Inferior parietal cortex (tissue), 1 donor: ENCODE measurements around the gene RCSD1.

Source experiments
- DNase-seq: peaks from one replicate; pipeline ENCODE4 v3.0.0-alpha.2; 2016; ENCODE audit errors: extremely low spot score

RCSD1 gene

GRCh38 chr1:167642501-167642826 lies 12.4 kb downstream of the RCSD1 start:
- DNase-seq: no peak

- DNase-seq: no peak
Observed at GRCh38 chr1:167643441-167643840, 13.4 kb downstream of the RCSD1 start.

GRCh38 chr1:167644551-167644950 lies 14.5 kb downstream of the RCSD1 start:
- DNase-seq: no peak

GRCh38 chr1:167645140-167645541 lies 15.1 kb downstream of the RCSD1 start:
- no peak for DNase-seq

DNA sequence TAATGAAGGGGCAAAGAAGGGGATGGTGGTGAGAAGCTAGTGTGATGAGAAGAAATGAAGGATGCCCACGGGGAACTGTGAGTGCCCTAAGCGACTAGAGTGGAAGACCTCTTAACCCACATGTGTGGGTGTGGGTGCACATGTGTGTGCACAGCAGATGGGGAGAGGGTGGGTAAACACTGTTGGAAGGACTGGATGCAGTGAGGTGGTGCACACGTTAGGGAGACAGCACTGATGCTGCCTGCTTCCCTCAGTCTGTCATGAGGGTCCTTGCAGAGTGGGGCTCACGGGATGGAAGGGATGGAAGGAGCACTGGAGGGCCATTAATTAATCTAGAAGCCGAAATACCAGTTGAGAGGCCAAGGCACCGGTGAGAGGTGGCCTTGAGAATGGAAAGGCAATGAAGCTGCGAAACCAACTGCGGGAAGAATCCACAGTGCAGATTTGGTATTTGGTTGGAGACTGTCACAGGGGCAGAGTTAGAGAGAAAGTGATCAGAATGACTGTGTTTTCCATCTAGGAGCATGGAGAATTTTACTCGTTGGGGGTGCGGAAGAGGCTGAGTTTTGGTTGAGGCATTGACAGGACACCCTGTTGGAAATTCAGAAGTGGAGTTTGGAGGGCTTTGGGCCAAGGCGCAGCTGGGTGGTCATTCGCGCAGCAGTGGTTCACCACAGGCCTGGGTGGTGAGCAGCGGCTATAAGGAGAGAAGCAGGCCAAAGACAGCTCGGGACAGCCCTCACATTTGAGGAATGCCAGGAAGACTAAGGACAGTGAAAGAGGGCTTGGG lies 15.8 kb downstream of the RCSD1 start:
- no peak for DNase-seq

GRCh38 chr1:167648252-167648849 lies 18.3 kb downstream of the RCSD1 start:
- no peak for DNase-seq

DNA sequence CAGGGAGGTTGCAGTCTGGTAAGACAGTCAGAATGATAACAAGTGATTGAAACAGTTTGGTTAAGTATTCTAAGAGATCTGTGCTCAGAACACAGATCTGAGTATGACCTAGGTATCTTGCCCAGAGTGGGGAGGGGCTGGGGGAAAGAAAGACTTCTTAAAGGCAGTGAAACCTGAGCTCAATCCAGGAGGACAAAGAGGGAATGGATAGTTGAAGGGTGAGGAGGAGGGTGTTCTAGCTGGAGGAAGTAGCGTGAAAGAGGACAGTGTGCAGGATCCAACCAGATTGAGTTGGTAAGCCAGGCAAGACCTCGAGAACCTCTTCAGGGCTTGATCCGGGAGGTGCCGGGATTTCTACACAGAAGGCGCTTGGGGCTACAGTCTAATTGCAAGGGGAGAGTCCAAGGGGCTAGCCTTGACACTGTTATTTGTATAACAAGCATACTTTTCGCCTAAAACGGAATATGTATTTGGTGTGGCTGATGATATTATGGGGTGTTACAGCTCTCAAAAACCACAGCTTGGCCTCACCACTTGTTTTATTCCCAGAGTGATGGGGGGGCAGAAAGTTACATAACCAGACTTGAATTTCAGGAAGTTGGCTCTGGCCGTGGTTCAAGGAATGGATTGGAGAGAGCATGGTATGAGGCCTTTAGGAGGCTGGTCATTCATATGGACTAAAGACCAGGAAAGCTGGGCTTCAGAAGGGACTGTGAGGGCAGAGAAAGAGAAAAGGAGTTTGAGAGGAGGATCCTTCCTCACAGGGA lies 19.1 kb downstream of the RCSD1 start:
- no peak for DNase-seq

DNA sequence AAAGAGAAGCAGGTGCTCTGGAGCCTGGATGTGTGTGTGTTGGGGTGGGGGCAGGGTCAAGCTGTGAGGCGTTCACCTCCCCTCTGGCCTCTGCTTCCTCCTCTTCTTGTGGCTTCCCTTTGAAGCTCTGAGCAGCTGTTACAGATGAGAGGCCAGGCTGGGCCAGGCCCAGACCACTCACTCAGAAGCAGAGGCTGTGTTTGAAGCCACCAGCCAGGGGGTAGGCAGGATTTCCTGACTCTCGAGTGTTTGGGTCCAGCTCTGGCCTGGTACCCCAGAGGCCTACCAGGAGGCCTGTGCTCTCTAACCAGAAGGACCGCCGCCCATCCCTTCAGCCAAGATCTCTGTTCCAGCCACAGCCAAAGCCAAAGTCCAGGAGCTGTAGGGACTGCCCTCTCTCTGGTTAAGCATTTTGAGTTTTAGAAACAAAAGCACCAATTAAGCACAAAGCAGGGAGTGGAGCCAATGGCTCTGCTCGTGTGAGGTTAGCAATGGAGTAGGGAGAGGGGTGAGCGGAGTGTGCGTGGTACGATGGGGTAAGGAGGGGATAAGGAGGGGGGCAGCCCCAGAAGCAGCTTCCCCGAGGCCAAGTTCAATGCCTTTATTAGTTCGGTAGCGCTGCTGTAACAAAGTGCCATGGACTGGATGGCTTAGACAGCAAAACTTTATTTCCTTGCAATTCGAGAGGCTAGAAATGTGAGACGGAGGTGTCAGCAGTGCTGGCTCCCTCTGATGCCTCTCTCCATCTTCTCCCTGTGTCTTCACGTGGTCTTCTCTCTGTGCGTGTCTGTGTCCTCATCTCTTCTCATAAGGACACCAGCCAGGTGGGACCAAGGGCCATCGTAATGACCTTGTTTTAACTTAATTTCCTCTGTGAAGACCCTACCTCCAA lies 20.5 kb downstream of the RCSD1 start:
- DNase-seq: no peak

- no peak for DNase-seq
Observed at GRCh38 chr1:167651161-167651693, 21.2 kb downstream of the RCSD1 start.

GRCh38 chr1:167654975-167655575 lies 25.0 kb downstream of the RCSD1 start:
- DNase-seq: no peak

DNA sequence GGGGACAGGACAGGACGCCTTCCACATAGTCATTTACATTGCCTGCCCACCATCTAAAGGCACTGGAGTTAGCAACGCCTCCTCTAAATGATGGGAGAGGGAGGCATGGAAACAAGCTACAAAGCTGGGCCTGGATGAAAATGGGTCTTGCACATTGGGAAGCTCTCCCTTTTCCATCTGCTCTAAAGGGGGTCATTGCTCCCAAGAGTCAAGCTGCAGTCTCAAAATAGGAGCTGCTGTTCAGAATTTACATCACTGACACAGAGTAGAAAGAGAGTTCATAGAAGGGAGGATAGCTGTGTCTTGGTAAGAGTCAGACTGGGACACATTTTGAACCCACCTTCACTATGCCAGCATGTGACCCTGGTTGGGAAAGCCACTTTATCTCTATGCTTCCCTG lies 26.6 kb downstream of the RCSD1 start:
- no peak for DNase-seq

DNA sequence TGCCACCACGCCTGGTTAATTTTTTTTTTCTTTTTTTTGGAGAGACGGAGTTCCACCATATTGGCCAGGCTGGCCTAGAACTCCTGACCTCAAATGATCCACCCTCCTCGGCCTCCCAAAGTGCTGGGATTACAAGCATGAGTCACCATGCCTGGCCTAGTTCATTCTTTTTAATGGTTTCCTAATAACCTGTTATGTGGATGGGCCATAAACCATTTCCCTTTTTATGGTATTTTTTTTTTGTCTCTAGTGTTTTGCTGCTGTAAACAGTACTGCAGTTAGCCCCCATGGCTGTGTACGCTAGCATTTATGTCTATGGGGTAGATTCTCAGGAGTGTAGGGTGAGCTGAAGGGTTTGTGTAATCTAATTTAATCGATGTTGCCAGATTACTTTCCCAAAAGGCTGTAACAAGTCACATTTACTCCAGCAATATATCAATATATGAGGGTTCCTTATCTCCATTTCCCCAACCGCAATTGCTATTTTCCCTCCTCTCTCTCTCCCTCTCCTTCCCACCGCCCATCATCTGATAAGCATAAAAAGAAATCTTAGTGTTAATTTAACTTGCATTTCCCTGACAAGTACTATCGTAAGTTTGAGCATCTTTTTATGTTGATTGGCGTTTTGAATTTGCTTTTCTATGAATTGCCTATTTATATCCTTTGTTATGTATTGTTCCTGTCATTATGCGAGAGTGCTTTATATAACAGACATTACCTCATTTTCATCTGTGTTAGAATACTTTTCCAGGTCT lies 28.7 kb downstream of the RCSD1 start:
- no peak for DNase-seq

DNA sequence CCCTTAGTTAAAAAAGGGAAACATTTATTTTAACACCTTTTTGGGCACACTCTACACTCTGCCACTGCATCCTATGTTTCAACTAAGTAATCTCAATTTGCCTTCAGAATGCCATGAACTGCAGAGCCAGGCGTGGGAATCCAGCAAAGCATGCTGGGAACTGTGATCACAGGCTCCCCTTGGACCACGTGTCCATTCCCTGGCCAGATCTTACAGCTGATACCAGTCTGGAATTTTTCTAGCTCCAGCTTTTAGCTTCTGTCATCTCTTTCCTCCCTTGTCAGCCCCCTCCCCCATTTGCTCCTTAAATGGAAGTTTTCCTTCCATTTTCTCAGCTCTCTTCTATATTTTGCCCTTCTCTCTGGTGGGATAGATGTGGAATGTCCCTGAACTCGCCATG lies 29.4 kb downstream of the RCSD1 start:
- no peak for DNase-seq

- DNase-seq: no peak
Observed at GRCh38 chr1:167659881-167660280, 29.8 kb downstream of the RCSD1 start.

- DNase-seq: no peak
Observed at GRCh38 chr1:167661527-167662426, 31.7 kb downstream of the RCSD1 start.

DNA sequence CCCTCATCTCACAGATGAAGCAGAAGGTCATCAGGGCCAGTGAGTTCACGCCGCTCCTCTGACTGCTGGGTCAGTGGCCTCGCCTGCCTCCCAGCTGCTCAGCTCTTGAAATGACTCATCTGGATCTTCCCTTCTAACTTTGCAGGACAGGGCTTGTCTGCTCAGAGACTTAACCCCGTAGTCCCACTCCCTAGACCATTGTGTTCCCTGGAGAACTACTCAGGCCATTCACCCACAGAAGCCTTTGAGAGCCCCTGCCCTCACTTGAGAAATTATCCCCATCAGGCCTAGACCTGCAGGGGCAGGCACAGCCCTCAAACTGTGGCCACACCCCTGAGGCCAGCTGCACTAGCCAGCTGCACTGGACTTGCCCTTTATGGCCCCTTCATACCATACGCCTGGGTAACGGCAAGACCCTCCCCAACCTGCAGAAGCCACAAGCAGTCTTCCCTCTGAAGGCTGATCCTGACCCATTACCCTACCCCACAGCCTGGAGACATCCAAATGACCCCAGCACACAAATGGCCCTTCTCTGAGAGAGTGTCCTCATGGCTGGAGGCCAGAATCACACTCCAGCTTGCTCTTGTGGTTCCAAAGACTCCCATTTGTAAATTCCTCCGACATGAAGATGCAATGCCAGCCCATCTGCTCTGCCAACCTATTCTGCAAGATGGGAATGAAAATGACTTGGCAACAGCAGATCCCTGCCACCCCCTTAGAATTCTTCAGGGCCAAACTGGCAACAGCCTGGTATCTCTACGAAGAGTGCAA lies 33.2 kb downstream of the RCSD1 start:
- no peak for DNase-seq

DNA sequence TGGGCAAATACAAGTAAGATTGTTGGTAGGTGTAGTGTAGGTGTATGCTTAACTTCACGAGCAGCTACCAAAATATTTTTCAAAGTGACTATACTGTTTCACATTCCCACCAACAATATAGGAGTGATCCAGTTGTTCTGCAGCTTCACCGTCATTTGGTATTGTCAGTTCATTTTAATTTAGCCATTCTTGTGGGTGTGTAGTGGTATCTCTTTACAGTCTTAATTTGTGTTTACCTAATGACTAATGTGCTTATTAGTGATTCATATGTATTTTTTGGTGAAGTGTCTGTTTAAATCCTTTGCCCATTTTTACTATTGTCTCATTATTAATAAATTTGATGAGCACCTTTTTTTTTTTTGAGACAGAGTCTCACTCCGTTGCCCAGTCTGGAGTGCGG lies 35.4 kb downstream of the RCSD1 start:
- no peak for DNase-seq

DNA sequence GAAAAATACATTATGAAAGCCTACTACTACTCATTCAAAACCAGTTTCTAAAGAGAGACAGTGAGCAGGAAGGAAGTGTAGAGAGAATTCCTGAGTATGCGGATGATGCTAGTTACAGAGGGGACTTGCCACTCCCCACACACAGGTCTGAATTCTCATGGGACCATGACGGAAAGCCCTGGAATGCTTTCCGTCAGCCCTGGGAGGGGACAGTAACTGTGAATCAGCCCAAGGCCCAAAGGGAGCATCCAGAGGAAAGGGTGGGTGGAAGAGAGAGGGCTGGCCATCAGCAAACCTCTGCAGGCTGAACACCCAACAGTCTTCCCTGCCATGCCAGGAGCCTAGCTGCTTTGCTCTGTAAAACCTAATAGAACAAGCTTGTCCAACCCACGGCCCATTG lies 36.4 kb downstream of the RCSD1 start:
- no peak for DNase-seq

DNA sequence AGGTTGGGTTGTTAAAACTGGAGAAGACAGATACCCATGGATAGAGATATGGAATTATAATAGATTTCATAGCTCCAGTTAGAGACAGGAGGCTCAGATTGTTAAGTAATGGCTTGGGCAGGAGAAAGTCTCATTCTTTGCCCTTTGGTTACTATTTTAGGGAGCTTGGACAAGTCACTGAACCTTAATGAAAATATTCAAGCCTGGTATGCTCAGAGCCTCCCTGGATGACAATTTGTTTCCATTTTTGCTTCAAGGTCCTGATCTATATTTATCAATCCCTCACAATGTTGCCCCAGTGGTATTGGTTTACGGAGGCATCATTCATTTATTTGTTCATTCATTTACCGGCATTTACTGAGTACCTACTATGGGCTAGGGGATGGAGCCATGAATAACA lies 37.5 kb downstream of the RCSD1 start:
- DNase-seq: no peak
